DOHH2 (cell line): ENCODE measurements around the gene FGF23.

Source experiments
- H3F3A ChIP-seq: fragments of 200-600 bp; sonication (generic), shearing (Covaris generic); 2 replicates; pipeline ENCODE4 v1.6.0; 2016; ENCODE audit warnings: antibody characterized with exemption, mild to moderate bottlenecking; ENCODE audit not compliant: control insufficient read depth, insufficient read depth
- H3K27ac ChIP-seq: fragments of 200-600 bp; sonication (generic); 2 replicates; pipeline ENCODE4 v1.5.1; 2014; ENCODE audit warnings: low read depth, mild to moderate bottlenecking, low read length, moderate library complexity
- H3K27me3 ChIP-seq: fragments of 200-600 bp; sonication (generic); 2 replicates; pipeline ENCODE4 v1.6.1; 2014; ENCODE audit warnings: mild to moderate bottlenecking, low read length, mixed read lengths; ENCODE audit not compliant: control insufficient read depth
- H3K36me3 ChIP-seq: fragments of 200-600 bp; sonication (generic); 2 replicates; pipeline ENCODE4 v1.6.1; 2014; ENCODE audit warnings: mild to moderate bottlenecking, low read length, moderate library complexity, mixed read lengths; ENCODE audit not compliant: control insufficient read depth
- H3K4me1 ChIP-seq: fragments of 200-600 bp; sonication (generic); 2 replicates; pipeline ENCODE4 v1.6.1; 2014; ENCODE audit warnings: mild to moderate bottlenecking, low read length, mixed read lengths; ENCODE audit not compliant: control insufficient read depth
- H3K4me2 ChIP-seq: fragments of 200-600 bp; sonication (generic); 2 replicates; pipeline ENCODE4 v1.6.0; 2014; ENCODE audit warnings: mild to moderate bottlenecking, low read length, moderate library complexity
- H3K4me3 ChIP-seq: fragments of 200-600 bp; sonication (generic); 2 replicates; pipeline ENCODE4 v1.5.1; 2014; ENCODE audit warnings: mild to moderate bottlenecking, low read length, mixed read lengths
- H3K79me2 ChIP-seq: fragments of 200-600 bp; sonication (generic); 2 replicates; pipeline ENCODE4 v1.6.1; 2014; ENCODE audit warnings: mild to moderate bottlenecking, low read length, mixed read lengths; ENCODE audit not compliant: control insufficient read depth
- H3K9me2 ChIP-seq: fragments of 200-600 bp; sonication (generic); replicated peaks from 2 replicates; pipeline ENCODE4 v1.6.1; 2014; ENCODE audit warnings: mild to moderate bottlenecking, low read length, mixed read lengths; ENCODE audit not compliant: control insufficient read depth
- H3K9me3 ChIP-seq: fragments of 200-600 bp; sonication (generic); 2 replicates; pipeline ENCODE4 v1.6.1; 2014; ENCODE audit warnings: antibody characterized with exemption, low read length, mixed read lengths; ENCODE audit not compliant: control insufficient read depth, insufficient read depth
- H4K20me1 ChIP-seq: fragments of 200-600 bp; sonication (generic); 2 replicates; pipeline ENCODE4 v1.6.0; 2014; ENCODE audit warnings: low read depth, mild to moderate bottlenecking, antibody characterized with exemption, low read length, moderate library complexity; ENCODE audit not compliant: control insufficient read depth, insufficient read depth
- CTCF ChIP-seq: fragments of 200-600 bp; sonication (generic); IDR thresholded peaks from one replicate; pipeline ENCODE4 v1.5.1; 2014; ENCODE audit warnings: antibody characterized with exemption, mild to moderate bottlenecking, low read depth, low read length; ENCODE audit not compliant: poor library complexity, severe bottlenecking
- EZH2phosphoT487 ChIP-seq: fragments of 200-600 bp; sonication (generic); IDR thresholded peaks from 2 replicates; pipeline ENCODE4 v1.6.1; 2017; ENCODE audit warnings: borderline replicate concordance, mild to moderate bottlenecking, antibody characterized with exemption, low read length, moderate library complexity, mixed read lengths

FGF23 gene

GRCh38 chr12:4325966-4326365 is 53.5 kb downstream of the FGF23 start:
- Histone ChIP-seq H3K4me3 (no peak overlapping the region), H3F3A (0 out of 2 replicates have a peak, but pooled peaks cover 3% of the 10 kb centered on the region), H3K9me3 (no peaks in the 10 kb centered on the region), H3K27ac (no peak overlapping the region), H3K79me2 (peaks cover 71% of the 10 kb centered on the region), H3K4me2 (no peak overlapping the region), H3K9me2 (no peaks in the 10 kb centered on the region), H4K20me1 (no peaks in the 10 kb centered on the region), H3K36me3 (peaks cover 8% of the 10 kb centered on the region), H3K4me1 (peaks cover 16% of the 10 kb centered on the region), H3K27me3 (no peaks in the 10 kb centered on the region)
- TF ChIP-seq CTCF (no peak), EZH2phosphoT487 (no peak)

- Histone ChIP-seq H3K4me2 (no peak overlapping the region), H3K27me3 (no peaks in the 10 kb centered on the region), H3K9me3 (no peaks in the 10 kb centered on the region), H3K9me2 (no peaks in the 10 kb centered on the region), H3F3A (no peaks in the 10 kb centered on the region), H4K20me1 (no peaks in the 10 kb centered on the region), H3K79me2 (peaks cover 62% of the 10 kb centered on the region), H3K4me3 (no peak overlapping the region), H3K36me3 (peaks cover 3% of the 10 kb centered on the region), H3K27ac (no peak overlapping the region), H3K4me1 (peaks cover 22% of the 10 kb centered on the region)
- TF ChIP-seq EZH2phosphoT487 (no peak), CTCF (no peak)
Observed at GRCh38 chr12:4324366-4324765, 55.1 kb downstream of the FGF23 start.

GRCh38 chr12:4323396-4323795 is 56.1 kb downstream of the FGF23 start:
- Histone ChIP-seq H3K4me3 (no peak overlapping the region), H3K9me3 (no peaks in the 10 kb centered on the region), H3K9me2 (no peaks in the 10 kb centered on the region), H3K27ac (no peak overlapping the region), H3K4me2 (no peak overlapping the region), H3K79me2 (peaks cover 61% of the 10 kb centered on the region), H3F3A (no peaks in the 10 kb centered on the region), H3K27me3 (no peaks in the 10 kb centered on the region), H3K4me1 (peaks cover 22% of the 10 kb centered on the region), H3K36me3 (peaks cover 3% of the 10 kb centered on the region; the same call in 1 of the 2 replicates), H4K20me1 (no peaks in the 10 kb centered on the region)
- no peak for TF ChIP-seq CTCF
- no peak for TF ChIP-seq EZH2phosphoT487
